A673 (cell line): ENCODE results near the gene RASSF7. TPM values are rescaled to one million over a fixed set of nuclear protein-coding genes. Genes with fewer than 3 reads are reported as not detected.
"Not testable (repeated sequence)": the region's sequence is repeated elsewhere in the genome, so short reads cannot be mapped to it uniquely, and the experiment has no call there.

Experiments used
- BruUV-seq: library from RNA; stranded (reverse); fragments of 400-500 nt; replicated peaks from 2 replicates; lab custom pipeline; 2021; lab: Mats Ljungman, UMichigan
- CTCF ChIA-PET: fragments of 300-600 bp; sonication (Branson Sonifier 250); formaldehyde crosslinking; loops from one replicate; lab custom pipeline; 2022; ENCODE audit warnings: antibody characterized with exemption; lab: Charles Lee
- POLR2A ChIA-PET: fragments of 300-600 bp; sonication (Branson Sonifier 250); formaldehyde crosslinking; loops from one replicate; lab custom pipeline; 2022; ENCODE audit warnings: antibody characterized with exemption; ENCODE audit not compliant: low non-redundant PET; lab: Charles Lee
- DNase-seq: peaks from one replicate; pipeline ENCODE4 v3.0.0-alpha.2; 2015; ENCODE audit warnings: low spot score
- H3K27ac ChIP-seq: fragments of 200-600 bp; sonication (generic); 2 replicates; pipeline ENCODE4 v1.5.1; 2016; ENCODE audit warnings: mixed run types, low read depth, mild to moderate bottlenecking, mixed read lengths, antibody characterized with exemption, low read length; ENCODE audit not compliant: poor library complexity, severe bottlenecking
- H3K27me3 ChIP-seq: fragments of 200-600 bp; sonication (generic); replicated peaks from 2 replicates; pipeline ENCODE4 v1.6.1; 2017; ENCODE audit warnings: mixed run types, low read depth, mild to moderate bottlenecking, mixed read lengths, antibody characterized with exemption, low read length; ENCODE audit not compliant: insufficient read depth, poor library complexity
- H3K36me3 ChIP-seq: fragments of 200-600 bp; sonication (generic); 2 replicates; pipeline ENCODE4 v1.6.1; 2016; ENCODE audit warnings: mixed run types, mild to moderate bottlenecking, mixed read lengths, antibody characterized with exemption, low read length; ENCODE audit not compliant: insufficient read depth, poor library complexity, severe bottlenecking
- H3K4me1 ChIP-seq: fragments of 200-600 bp; sonication (generic); 2 replicates; pipeline ENCODE4 v1.6.1; 2017; ENCODE audit warnings: mixed run types, mild to moderate bottlenecking, mixed read lengths, antibody characterized with exemption, low read length; ENCODE audit not compliant: insufficient read depth, poor library complexity, severe bottlenecking
- H3K4me3 ChIP-seq: fragments of 200-600 bp; sonication (generic); 2 replicates; pipeline ENCODE4 v1.5.1; 2016; ENCODE audit warnings: low read depth, mixed run types, mild to moderate bottlenecking, mixed read lengths, low read length; ENCODE audit not compliant: poor library complexity, severe bottlenecking
- H3K9me3 ChIP-seq: fragments of 200-600 bp; sonication (generic); 2 replicates; pipeline ENCODE4 v1.6.1; 2016; ENCODE audit warnings: mixed run types, low read depth, mild to moderate bottlenecking, mixed read lengths, antibody characterized with exemption, low read length; ENCODE audit not compliant: poor library complexity, severe bottlenecking
- EZH2 ChIP-seq: fragments of 200-600 bp; sonication (generic); IDR thresholded peaks from 2 replicates; pipeline ENCODE4 v1.6.1; 2017; ENCODE audit warnings: borderline replicate concordance, low read depth, mild to moderate bottlenecking, mixed read lengths, antibody characterized with exemption, low read length; ENCODE audit not compliant: poor library complexity, severe bottlenecking
- intact Hi-C: fragments of 100-400 bp; cut with micrococcal nuclease; formaldehyde crosslinking; loops from one replicate; pipeline ENCODE4 v1.10.0; 2022; ENCODE audit not compliant: unreplicated experiment
- total RNA-seq: library from RNA; stranded (reverse); gene quantifications from 2 replicates; pipeline ENCODE4 v1.2.3, GENCODE V29; 2021
- TF ChIP-seq, protein P1 (sequence below): fragments of 300-800, 200-600 bp; sonication (generic); conservative IDR thresholded peaks from 2 replicates; pipeline ENCODE4 v1.5.1; 2017; ENCODE audit warnings: low read depth, mild to moderate bottlenecking, antibody characterized with exemption, low read length, moderate library complexity, mixed read lengths

RASSF7 gene
- total RNA-seq, 1 experiment from 2014 or later = 4.6 TPM

GRCh38 chr11:514606-515005 lies 46.2 kb upstream of the RASSF7 start:
- Histone ChIP-seq H3K9me3 (no peaks in the 10 kb centered on the region), H3K4me3 (no peak overlapping the region), H3K27me3 (no peaks in the 10 kb centered on the region), H3K4me1 (no peaks in the 10 kb centered on the region), H3K36me3 (no peaks in the 10 kb centered on the region), H3K27ac (no peak overlapping the region)
- ChIA-PET POLR2A (no interaction called here), CTCF (no interaction called here)
- no peak for TF ChIP-seq EZH2
- TF ChIP-seq, protein P1, sequence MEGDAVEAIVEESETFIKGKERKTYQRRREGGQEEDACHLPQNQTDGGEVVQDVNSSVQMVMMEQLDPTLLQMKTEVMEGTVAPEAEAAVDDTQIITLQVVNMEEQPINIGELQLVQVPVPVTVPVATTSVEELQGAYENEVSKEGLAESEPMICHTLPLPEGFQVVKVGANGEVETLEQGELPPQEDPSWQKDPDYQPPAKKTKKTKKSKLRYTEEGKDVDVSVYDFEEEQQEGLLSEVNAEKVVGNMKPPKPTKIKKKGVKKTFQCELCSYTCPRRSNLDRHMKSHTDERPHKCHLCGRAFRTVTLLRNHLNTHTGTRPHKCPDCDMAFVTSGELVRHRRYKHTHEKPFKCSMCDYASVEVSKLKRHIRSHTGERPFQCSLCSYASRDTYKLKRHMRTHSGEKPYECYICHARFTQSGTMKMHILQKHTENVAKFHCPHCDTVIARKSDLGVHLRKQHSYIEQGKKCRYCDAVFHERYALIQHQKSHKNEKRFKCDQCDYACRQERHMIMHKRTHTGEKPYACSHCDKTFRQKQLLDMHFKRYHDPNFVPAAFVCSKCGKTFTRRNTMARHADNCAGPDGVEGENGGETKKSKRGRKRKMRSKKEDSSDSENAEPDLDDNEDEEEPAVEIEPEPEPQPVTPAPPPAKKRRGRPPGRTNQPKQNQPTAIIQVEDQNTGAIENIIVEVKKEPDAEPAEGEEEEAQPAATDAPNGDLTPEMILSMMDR = no peak
- no TSS peak for BruUV-seq
- intact Hi-C loops = no loop called here
- no peak for DNase-seq

DNA sequence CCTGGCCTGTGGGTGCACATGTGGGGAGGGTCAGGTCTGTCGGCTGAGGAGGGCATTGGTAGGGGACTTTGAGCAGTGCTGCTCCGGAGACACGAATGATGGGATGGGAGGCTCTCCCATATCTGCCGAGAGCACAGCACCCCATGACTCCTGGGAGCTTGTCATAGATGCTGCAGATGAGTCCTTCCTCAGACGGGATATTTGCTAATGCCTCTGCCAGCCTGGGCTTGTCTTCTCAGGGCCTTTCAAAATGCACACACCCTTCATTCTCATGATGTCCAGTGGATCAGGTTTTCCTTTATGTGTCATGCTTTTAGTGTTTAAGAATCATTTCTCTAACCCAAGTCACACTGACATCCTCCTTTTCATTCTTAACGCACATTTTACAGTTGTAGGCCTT lies 45.6 kb upstream of the RASSF7 start:
- no TSS peak for BruUV-seq
- no peaks in the 10 kb centered on the region for H3K4me1 ChIP-seq
- H3K27ac ChIP-seq = no peak overlapping the region
- DNase-seq = no peak
- TF ChIP-seq EZH2 = no peak
- TF ChIP-seq, protein P1 = no peak
- intact Hi-C loops = no loop called here
- H3K9me3 ChIP-seq = no peaks in the 10 kb centered on the region
- no peaks in the 10 kb centered on the region for H3K27me3 ChIP-seq
- no peaks in the 10 kb centered on the region for H3K36me3 ChIP-seq
- no peak overlapping the region for H3K4me3 ChIP-seq
- ChIA-PET CTCF (no interaction called here), POLR2A (no interaction called here)

DNA sequence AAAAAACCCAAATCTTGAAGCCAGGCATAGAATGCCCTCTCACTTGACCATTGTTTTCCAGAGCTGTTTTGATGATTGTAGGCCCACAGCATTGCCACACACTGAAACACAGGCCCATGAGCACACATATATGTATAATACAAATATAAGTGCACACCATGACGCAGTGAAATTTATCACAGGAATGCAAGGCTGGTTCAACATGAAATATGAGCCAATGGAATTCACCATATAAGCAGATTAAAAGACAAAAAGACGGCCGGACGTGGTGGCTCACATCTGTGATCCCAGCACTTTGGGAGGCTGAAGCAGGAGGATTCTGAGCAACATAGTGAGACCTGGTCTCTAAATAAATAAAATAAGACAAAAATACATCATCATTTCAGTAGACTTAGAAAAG lies 44.4 kb upstream of the RASSF7 start:
- H3K4me3 ChIP-seq = no peak overlapping the region
- intact Hi-C loops = no loop called here
- no peaks in the 10 kb centered on the region for H3K4me1 ChIP-seq
- ChIA-PET POLR2A (no interaction called here), CTCF (no interaction called here)
- no TSS peak for BruUV-seq
- DNase-seq = no peak
- H3K27ac ChIP-seq = no peak overlapping the region
- no peaks in the 10 kb centered on the region for H3K36me3 ChIP-seq
- H3K27me3 ChIP-seq = no peaks in the 10 kb centered on the region
- TF ChIP-seq EZH2 = no peak
- TF ChIP-seq, protein P1 = no peak
- H3K9me3 ChIP-seq = no peaks in the 10 kb centered on the region

DNA sequence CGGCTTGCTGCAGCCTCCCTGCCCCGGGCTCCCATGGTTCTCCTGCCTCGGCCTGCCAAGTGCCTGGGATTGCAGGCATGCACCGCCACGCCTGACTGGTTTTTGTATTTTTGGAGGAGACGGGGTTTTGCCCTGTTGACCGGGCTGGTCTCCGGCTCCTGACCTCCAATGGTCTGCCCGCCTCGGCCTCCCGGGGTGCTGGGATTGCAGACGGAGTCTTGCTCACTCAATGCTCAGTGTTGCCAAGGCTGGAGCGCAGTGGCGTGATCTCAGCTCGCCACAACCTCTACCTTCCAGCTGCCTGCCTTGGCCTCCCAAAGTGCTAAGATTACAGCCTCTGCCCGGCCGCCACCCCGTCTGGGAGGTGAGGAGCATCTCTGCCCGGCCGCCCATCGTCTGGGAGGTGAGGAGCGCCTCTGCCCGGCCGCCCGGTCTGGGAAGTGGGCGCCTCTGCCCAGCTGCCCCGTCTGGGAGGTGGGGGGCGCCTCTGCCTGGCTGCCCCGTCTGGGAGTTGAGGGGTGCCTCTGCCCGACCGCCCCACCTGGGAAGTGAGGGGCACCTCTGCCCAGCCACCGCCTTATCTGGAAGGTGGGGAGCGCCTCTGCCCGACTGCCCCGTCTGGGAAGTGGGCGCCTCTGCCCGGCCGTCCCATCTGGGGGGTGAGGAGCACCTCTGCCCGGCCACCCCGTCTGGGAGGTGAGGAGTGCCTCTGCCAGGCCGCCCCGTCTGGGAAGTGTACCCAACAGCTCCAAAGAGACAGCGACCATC lies 43.7 kb upstream of the RASSF7 start:
- intact Hi-C loops, CTCF ChIA-PET, POLR2A ChIA-PET: not testable (repeated sequence)

More for the DNA sequence above, 43.7 kb upstream of the RASSF7 start:
- not testable (repeated sequence) for BruUV-seq, H3K4me1 ChIP-seq, H3K27me3 ChIP-seq, H3K4me3 ChIP-seq, DNase-seq, H3K9me3 ChIP-seq, H3K27ac ChIP-seq, H3K36me3 ChIP-seq
